Neural cell (in vitro differentiated cells): ENCODE data around the gene RUSF1. TPM values are rescaled to one million over a fixed set of nuclear protein-coding genes. Genes with fewer than 3 reads are reported as not detected.

Experiments used
- H2AFZ ChIP-seq: fragments of 200-600, 300-800 bp; sonication (generic), shearing (Covaris generic); 2 replicates; pipeline ENCODE4 v1.6.0; 2014; ENCODE audit warnings: low read depth, mild to moderate bottlenecking, antibody characterized with exemption, low read length, moderate library complexity
- H3F3A ChIP-seq: fragments of 200-600 bp; shearing (Covaris generic); 2 replicates; pipeline ENCODE4 v1.6.1; 2016; ENCODE audit warnings: mild to moderate bottlenecking, moderate library complexity, mixed read lengths, antibody characterized with exemption, low read length; ENCODE audit not compliant: insufficient read depth, poor library complexity, severe bottlenecking
- H3K27ac ChIP-seq: fragments of 200-600, 300-800 bp; sonication (generic), shearing (Covaris generic); 2 replicates; pipeline ENCODE4 v1.5.1; 2014; ENCODE audit warnings: mild to moderate bottlenecking, low read length, moderate library complexity
- H3K27me3 ChIP-seq: fragments of 300-800, 200-600 bp; sonication (generic), shearing (Covaris generic); 2 replicates; pipeline ENCODE4 v1.6.0; 2014; ENCODE audit warnings: mild to moderate bottlenecking, low read depth, low read length, moderate library complexity; ENCODE audit not compliant: insufficient read depth
- H3K36me3 ChIP-seq: fragments of 300-800, 200-600 bp; sonication (generic), shearing (Covaris generic); 2 replicates; pipeline ENCODE4 v1.5.1; 2014; ENCODE audit warnings: mild to moderate bottlenecking, antibody characterized with exemption, low read length, moderate library complexity; ENCODE audit not compliant: insufficient read depth
- H3K4me2 ChIP-seq: fragments of 300-800, 200-600 bp; sonication (generic), shearing (Covaris generic); 2 replicates; pipeline ENCODE4 v1.6.0; 2014; ENCODE audit warnings: mild to moderate bottlenecking, low read length
- H3K4me3 ChIP-seq: fragments of 300-800, 200-600 bp; sonication (generic), shearing (Covaris generic); 2 replicates; pipeline ENCODE4 v1.5.1; 2014; ENCODE audit warnings: mild to moderate bottlenecking, low read length, moderate library complexity
- H3K79me2 ChIP-seq: fragments of 200-600 bp; shearing (Covaris generic); replicated peaks from 2 replicates; pipeline ENCODE4 v1.6.0; 2014; ENCODE audit warnings: mild to moderate bottlenecking, low read length, moderate library complexity; ENCODE audit not compliant: insufficient read depth
- H3K9ac ChIP-seq: fragments of 300-800, 200-600 bp; sonication (generic), shearing (Covaris generic); 2 replicates; pipeline ENCODE4 v1.6.1; 2016; ENCODE audit warnings: mild to moderate bottlenecking, low read length, mixed read lengths
- H3K9me2 ChIP-seq: fragments of 200-600 bp; shearing (Covaris generic); 2 replicates; pipeline ENCODE4 v1.6.1; 2016; ENCODE audit warnings: mild to moderate bottlenecking, low read length, mixed read lengths; ENCODE audit not compliant: insufficient read depth
- H3K9me3 ChIP-seq: fragments of 200-600, 300-800 bp; sonication (generic), shearing (Covaris generic); 2 replicates; pipeline ENCODE4 v1.6.1; 2016; ENCODE audit warnings: mild to moderate bottlenecking, mixed run types, low read length, moderate library complexity, mixed read lengths
- H4K20me1 ChIP-seq: fragments of 200-600 bp; shearing (Covaris generic); 2 replicates; pipeline ENCODE4 v1.6.1; 2016; ENCODE audit warnings: mild to moderate bottlenecking, mixed run types; ENCODE audit not compliant: insufficient read depth
- CTCF ChIP-seq: fragments of 450-650 bp; IDR thresholded peaks from 2 replicates; pipeline ENCODE4 v1.5.1; 2014; ENCODE audit warnings: antibody characterized with exemption, mild to moderate bottlenecking, moderate library complexity; ENCODE audit not compliant: poor library complexity, severe bottlenecking
- EP300 ChIP-seq: fragments of 450-650 bp; conservative IDR thresholded peaks from 2 replicates; pipeline ENCODE4 v1.6.1; 2014; ENCODE audit warnings: antibody characterized with exemption, mild to moderate bottlenecking, moderate library complexity; ENCODE audit not compliant: poor library complexity, severe bottlenecking
- EZH2 ChIP-seq: fragments of 200-600, 300-800 bp; shearing (Covaris generic), sonication (generic); IDR thresholded peaks from 2 replicates; pipeline ENCODE4 v1.6.1; 2014; ENCODE audit warnings: antibody characterized with exemption, low read length, borderline replicate concordance, mild to moderate bottlenecking; ENCODE audit not compliant: insufficient read depth, poor library complexity, severe bottlenecking
- MXI1 ChIP-seq: fragments of 450-650 bp; conservative IDR thresholded peaks from 2 replicates; pipeline ENCODE4 v1.6.1; 2014; ENCODE audit warnings: antibody characterized with exemption, mild to moderate bottlenecking; ENCODE audit not compliant: poor library complexity, severe bottlenecking
- POLR2AphosphoS5 ChIP-seq: IDR thresholded peaks from 2 replicates; pipeline ENCODE4 v1.6.1; 2012
- RAD21 ChIP-seq: fragments of 450-650 bp; conservative IDR thresholded peaks from 2 replicates; pipeline ENCODE4 v1.6.1; 2014; ENCODE audit warnings: antibody characterized with exemption, mild to moderate bottlenecking, moderate library complexity
- REST ChIP-seq: IDR thresholded peaks from 2 replicates; pipeline ENCODE4 v1.6.1; 2012; ENCODE audit warnings: borderline replicate concordance
- SMC3 ChIP-seq: fragments of 450-650 bp; conservative IDR thresholded peaks from 2 replicates; pipeline ENCODE4 v1.6.1; 2014; ENCODE audit warnings: antibody characterized with exemption, mild to moderate bottlenecking, moderate library complexity; ENCODE audit not compliant: poor library complexity
- TAF1 ChIP-seq: IDR thresholded peaks from 2 replicates; pipeline ENCODE4 v1.6.1; 2012; ENCODE audit warnings: low read depth
- polyA plus RNA-seq: library from polyadenylated mRNA; depleted of rRNA; stranded (reverse); fragments of >200 nt; gene quantifications from 2 replicates; pipeline ENCODE4 v1.2.3, GENCODE V29; 2014

The RUSF1 gene
- polyA plus RNA-seq, 1 donor from 2014 or later: 108 TPM

- H3K36me3 ChIP-seq: no peaks in the 10 kb centered on the region
- no peaks in the 10 kb centered on the region for H3K9me3 ChIP-seq
- peaks cover 58% of the 10 kb centered on the region for H3K27me3 ChIP-seq
- no peak within 1 kb of the TSS for H3K4me2 ChIP-seq
- peak within 1 kb of the TSS; percentile 23 for H3K9ac ChIP-seq
- H4K20me1 ChIP-seq: no peaks in the 10 kb centered on the region
- H3F3A ChIP-seq: no peaks in the 10 kb centered on the region
- no peak within 1 kb of the TSS for H3K27ac ChIP-seq
- no peak within 1 kb of the TSS for H2AFZ ChIP-seq
- no peaks in the 10 kb centered on the region for H3K9me2 ChIP-seq
- TF ChIP-seq MXI1 (no peak), TAF1 (no peak), EP300 (no peak), POLR2AphosphoS5 (no peak), REST (no peak), RAD21 (no peak), CTCF (no peak), SMC3 (no peak), EZH2 (no peak)
- no peaks in the 10 kb centered on the region for H3K79me2 ChIP-seq
- H3K4me3 ChIP-seq: peak within 1 kb of the TSS; percentile 57
These were observed 36.1 kb downstream of the RUSF1 start, which contains the start of gene TGFB1I1 for GRCh38 chr16:31471875-31472708. Gene TGFB1I1, plus strand, starts transcription at chr16:31472152. Its CDS starts 37 bp downstream, at chr16:31472189.

- TF ChIP-seq MXI1 (no peak), POLR2AphosphoS5 (no peak), CTCF (no peak), RAD21 (no peak), EZH2 (no peak), REST (no peak), SMC3 (no peak), EP300 (no peak), TAF1 (no peak)
- no peak overlapping the region for H3K4me2 ChIP-seq
- no peaks in the 10 kb centered on the region for H3K9me2 ChIP-seq
- H3K79me2 ChIP-seq: no peaks in the 10 kb centered on the region
- H3K27ac ChIP-seq: no peak overlapping the region
- peak overlapping the region; percentile 57 for H3K4me3 ChIP-seq
- H3K9me3 ChIP-seq: no peaks in the 10 kb centered on the region
- H3K9ac ChIP-seq: no peak overlapping the region
- peaks cover 52% of the 10 kb centered on the region for H3K27me3 ChIP-seq
- H4K20me1 ChIP-seq: no peaks in the 10 kb centered on the region
- no peak overlapping the region for H2AFZ ChIP-seq
- H3K36me3 ChIP-seq: no peaks in the 10 kb centered on the region
- no peaks in the 10 kb centered on the region for H3F3A ChIP-seq
These were observed 36.8 kb downstream of the RUSF1 start for GRCh38 chr16:31471241-31471874.
